ENCODE data around the gene SDHA. TPM values are rescaled to one million over a fixed set of nuclear protein-coding genes. Genes with fewer than 3 reads are reported as not detected.

SDHA gene
- total and polyA plus RNA-seq, 2 of the 13 experiments (the other 11 are each of a cell fraction or from before 2014, with no cell fraction given) = 185 to 240 TPM

GRCh38 chr5:188488-189481 lies 29.3 kb upstream of the SDHA start (continued):
- no peak for TF ChIP-seq ZNF513 (CRISPR knock-in tag; conservative IDR thresholded peaks at IDR 0.05)
- TF ChIP-seq CCAR2 (optimal IDR thresholded peaks at IDR 0.05; ENCODE audit: low read depth, low read length) = no peak
- no peak for TF ChIP-seq THYN1 (CRISPR knock-in tag; IDR thresholded peaks at IDR 0.05; ENCODE audit: borderline replicate concordance, low read depth)
- no peak for TF ChIP-seq NFYC (CRISPR knock-in tag; IDR thresholded peaks at IDR 0.05)
- TF ChIP-seq SMYD3 (CRISPR knock-in tag; IDR thresholded peaks at IDR 0.05) = no peak
- TF ChIP-seq IRF2 (CRISPR knock-in tag; IDR thresholded peaks at IDR 0.05) = peak; percentile 59; the same call in 1 of the 2 replicates
- TF ChIP-seq FOXA3 (CRISPR knock-in tag; IDR thresholded peaks at IDR 0.05) = 0 out of 2 replicates have a peak, but pooled peaks have one; percentile 25
- peak; percentile 59 for TF ChIP-seq SAP130 (CRISPR knock-in tag; IDR thresholded peaks at IDR 0.05; ENCODE audit: low read depth)
- TF ChIP-seq MIER2 (CRISPR knock-in tag; IDR thresholded peaks at IDR 0.05) = 0 out of 2 replicates have a peak, but pooled peaks have one; percentile 13
- TF ChIP-seq, protein P1, sequence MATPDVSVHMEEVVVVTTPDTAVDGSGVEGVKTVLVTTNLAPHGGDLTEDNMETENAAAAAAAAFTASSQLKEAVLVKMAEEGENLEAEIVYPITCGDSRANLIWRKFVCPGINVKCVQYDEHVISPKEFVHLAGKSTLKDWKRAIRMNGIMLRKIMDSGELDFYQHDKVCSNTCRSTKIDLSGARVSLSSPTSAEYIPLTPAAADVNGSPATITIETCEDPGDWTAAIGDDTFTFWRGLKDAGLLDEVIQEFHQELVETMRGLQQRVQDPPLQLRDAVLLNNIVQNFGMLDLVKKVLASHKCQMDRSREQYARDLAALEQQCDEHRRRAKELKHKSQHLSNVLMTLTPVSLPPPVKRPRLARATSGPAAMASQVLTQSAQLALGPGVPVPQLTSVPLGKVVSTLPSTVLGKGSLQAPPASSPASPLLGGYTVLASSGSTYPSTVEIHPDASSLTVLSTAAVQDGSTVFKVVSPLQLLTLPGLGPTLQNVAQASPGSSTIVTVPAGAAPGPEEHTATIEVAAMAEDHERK (CRISPR knock-in tag; IDR thresholded peaks at IDR 0.05; ENCODE audit: low read depth) = no peak
- no peak for TF ChIP-seq ZNF354B (CRISPR knock-in tag; IDR thresholded peaks at IDR 0.05)
- no peak for TF ChIP-seq TIGD3 (CRISPR knock-in tag; IDR thresholded peaks at IDR 0.05; ENCODE audit: borderline replicate concordance)
- TF ChIP-seq ARNT2 (CRISPR knock-in tag; IDR thresholded peaks at IDR 0.05; ENCODE audit: low read depth) = 0 out of 2 replicates have a peak, but pooled peaks have one; percentile 52
- TF ChIP-seq DR1 (CRISPR knock-in tag; IDR thresholded peaks at IDR 0.05) = no peak; the same call in 1 of the 2 replicates
- no peak for TF ChIP-seq ZNF577 (CRISPR knock-in tag; IDR thresholded peaks at IDR 0.05; ENCODE audit: borderline replicate concordance, low read depth)
- TF ChIP-seq CHCHD3 (CRISPR knock-in tag; IDR thresholded peaks at IDR 0.05) = no peak
- TF ChIP-seq IKZF4 (CRISPR knock-in tag; IDR thresholded peaks at IDR 0.05; ENCODE audit: borderline replicate concordance, low read depth, not compliant biosample characterization) = no peak
- no peak for TF ChIP-seq ZNF737 (CRISPR knock-in tag; IDR thresholded peaks at IDR 0.05; ENCODE audit: borderline replicate concordance)
- TF ChIP-seq, protein P2, sequence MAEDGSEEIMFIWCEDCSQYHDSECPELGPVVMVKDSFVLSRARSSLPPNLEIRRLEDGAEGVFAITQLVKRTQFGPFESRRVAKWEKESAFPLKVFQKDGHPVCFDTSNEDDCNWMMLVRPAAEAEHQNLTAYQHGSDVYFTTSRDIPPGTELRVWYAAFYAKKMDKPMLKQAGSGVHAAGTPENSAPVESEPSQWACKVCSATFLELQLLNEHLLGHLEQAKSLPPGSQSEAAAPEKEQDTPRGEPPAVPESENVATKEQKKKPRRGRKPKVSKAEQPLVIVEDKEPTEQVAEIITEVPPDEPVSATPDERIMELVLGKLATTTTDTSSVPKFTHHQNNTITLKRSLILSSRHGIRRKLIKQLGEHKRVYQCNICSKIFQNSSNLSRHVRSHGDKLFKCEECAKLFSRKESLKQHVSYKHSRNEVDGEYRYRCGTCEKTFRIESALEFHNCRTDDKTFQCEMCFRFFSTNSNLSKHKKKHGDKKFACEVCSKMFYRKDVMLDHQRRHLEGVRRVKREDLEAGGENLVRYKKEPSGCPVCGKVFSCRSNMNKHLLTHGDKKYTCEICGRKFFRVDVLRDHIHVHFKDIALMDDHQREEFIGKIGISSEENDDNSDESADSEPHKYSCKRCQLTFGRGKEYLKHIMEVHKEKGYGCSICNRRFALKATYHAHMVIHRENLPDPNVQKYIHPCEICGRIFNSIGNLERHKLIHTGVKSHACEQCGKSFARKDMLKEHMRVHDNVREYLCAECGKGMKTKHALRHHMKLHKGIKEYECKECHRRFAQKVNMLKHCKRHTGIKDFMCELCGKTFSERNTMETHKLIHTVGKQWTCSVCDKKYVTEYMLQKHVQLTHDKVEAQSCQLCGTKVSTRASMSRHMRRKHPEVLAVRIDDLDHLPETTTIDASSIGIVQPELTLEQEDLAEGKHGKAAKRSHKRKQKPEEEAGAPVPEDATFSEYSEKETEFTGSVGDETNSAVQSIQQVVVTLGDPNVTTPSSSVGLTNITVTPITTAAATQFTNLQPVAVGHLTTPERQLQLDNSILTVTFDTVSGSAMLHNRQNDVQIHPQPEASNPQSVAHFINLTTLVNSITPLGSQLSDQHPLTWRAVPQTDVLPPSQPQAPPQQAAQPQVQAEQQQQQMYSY (CRISPR knock-in tag; IDR thresholded peaks at IDR 0.05) = no peak
- no peak for TF ChIP-seq ZNF605 (CRISPR knock-in tag; IDR thresholded peaks at IDR 0.05)
- no peak for TF ChIP-seq MBD4 (IDR thresholded peaks at IDR 0.05; ENCODE audit: borderline replicate concordance, low read length)
